H1 (cell line): ENCODE measurements around the gene CITED1. TPM values are rescaled to one million over a fixed set of nuclear protein-coding genes. Genes with fewer than 3 reads are reported as not detected.

Experiments
- CTCF ChIA-PET: fragments of 300-600 bp; sonication (Branson Sonifier 250); formaldehyde crosslinking; loops from one replicate; lab custom pipeline; 2021; ENCODE audit not compliant: partially characterized antibody; lab: Charles Lee
- POLR2A ChIA-PET: fragments of 300-600 bp; sonication (Branson Sonifier 250); formaldehyde crosslinking; loops from one replicate; lab custom pipeline; 2021; ENCODE audit warnings: inconsistent platforms; ENCODE audit not compliant: partially characterized antibody; lab: Charles Lee
- DNase-seq, 2 experiments: peaks; one replicate each; pipeline versions ENCODE4 v3.0.0 to v3.0.0-alpha.2; 2010 to 2022; ENCODE audit warnings: low spot score in 2 of 2, low read depth in 1 of 2, mixed read lengths in 1 of 2
- FAIRE-seq: peaks from 2 replicates; lab custom pipeline; 2011; peaks lifted over from hg19 to GRCh38; lab: Jason Lieb, UNC
- H2AFZ ChIP-seq: 2 replicates; pipeline ENCODE4 v1.8.1; 2012; ENCODE audit warnings: low read length, inconsistent platforms
- H2AK5ac ChIP-seq: 2 replicates; pipeline ENCODE4 v1.6.1; 2013; ENCODE audit warnings: low read depth, low read length
- H2BK120ac ChIP-seq: replicated peaks from 2 replicates; pipeline ENCODE3; 2013; ENCODE audit warnings: low read depth, low read length, inconsistent platforms
- H2BK12ac ChIP-seq: 2 replicates; pipeline ENCODE4 v1.6.1; 2013; ENCODE audit warnings: low read depth, low read length
- H2BK15ac ChIP-seq: 2 replicates; pipeline ENCODE4 v1.6.1; 2013; ENCODE audit warnings: low read length
- H2BK20ac ChIP-seq: 2 replicates; pipeline ENCODE4 v1.6.1; 2013; ENCODE audit warnings: low read length
- H2BK5ac ChIP-seq: 2 replicates; pipeline ENCODE4 v1.6.1; 2013; ENCODE audit warnings: low read depth, low read length
- H3K14ac ChIP-seq: 2 replicates; pipeline ENCODE4 v1.6.1; 2013; ENCODE audit warnings: inconsistent platforms; ENCODE audit not compliant: insufficient read length
- H3K18ac ChIP-seq: 2 replicates; pipeline ENCODE4 v1.6.1; 2013; ENCODE audit warnings: low read length; ENCODE audit errors: extremely low read depth
- H3K23ac ChIP-seq: 2 replicates; pipeline ENCODE4 v1.6.1; 2013; ENCODE audit warnings: inconsistent platforms; ENCODE audit not compliant: insufficient read length
- H3K23me2 ChIP-seq: 2 replicates; pipeline ENCODE4 v1.6.1; 2013; ENCODE audit warnings: low read depth, low read length
- H3K27ac ChIP-seq: 2 replicates; pipeline ENCODE4 v1.6.1; 2011; ENCODE audit warnings: low read depth, low read length, inconsistent platforms
- H3K27me3 ChIP-seq, 4 experiments: replicated peaks in 1 of 4; 1 replicate in 1 of 4; 2 replicates in 3 of 4; pipeline versions ENCODE4 v1.6.1 to v1.8.1; 2011 to 2013; ENCODE audit warnings: low read length in 3 of 4, mild to moderate bottlenecking in 3 of 4, inconsistent platforms in 2 of 4, mixed read lengths in 2 of 4, moderate library complexity in 1 of 4; ENCODE audit not compliant: control insufficient read depth in 3 of 4, insufficient read depth in 3 of 4; ENCODE audit errors: extremely low read depth in 1 of 4
- H3K36me3 ChIP-seq, 4 experiments: 2 replicates each; pipeline versions ENCODE4 v1.6.1 to v1.8.1; 2011 to 2013; ENCODE audit warnings: mild to moderate bottlenecking in 4 of 4, low read length in 3 of 4, moderate library complexity in 2 of 4, control low read depth in 1 of 4, inconsistent platforms in 1 of 4; ENCODE audit not compliant: insufficient read depth in 4 of 4, control insufficient read depth in 2 of 4
- H3K4ac ChIP-seq: replicated peaks from 2 replicates; pipeline ENCODE3; 2013; ENCODE audit warnings: low read length, low read depth, mixed read lengths, inconsistent platforms; ENCODE audit not compliant: insufficient read length
- H3K4me1 ChIP-seq, 4 experiments: replicated peaks in 1 of 4; 1 replicate in 1 of 4; 2 replicates in 3 of 4; pipeline versions ENCODE4 v1.6.1 to v1.8.1; 2011 to 2013; ENCODE audit warnings: low read length in 3 of 4, inconsistent platforms in 2 of 4, mixed read lengths in 1 of 4; ENCODE audit not compliant: insufficient read depth in 4 of 4, control insufficient read depth in 3 of 4
- H3K4me2 ChIP-seq, 2 experiments: 2 replicates each; pipeline versions ENCODE4 v1.6.1 to v1.8.1; 2011 to 2013; ENCODE audit warnings: low read depth in 2 of 2, low read length in 2 of 2, control low read depth in 1 of 2, inconsistent platforms in 1 of 2, mild to moderate bottlenecking in 1 of 2; ENCODE audit not compliant: insufficient read depth in 1 of 2
- H3K4me3 ChIP-seq, 4 experiments: fragments of 200-600, 300-600 bp in 1 of 4; sonication (generic), shearing (Covaris generic), sonication (Bioruptor Twin) in 1 of 4; 2 replicates each; pipeline versions ENCODE4 v1.5.1 to v1.8.1; 2011 to 2016; ENCODE audit warnings: low read length in 4 of 4, low read depth in 3 of 4, control low read depth in 2 of 4, inconsistent platforms in 2 of 4, mild to moderate bottlenecking in 2 of 4, mixed read lengths in 1 of 4, moderate library complexity in 1 of 4; ENCODE audit not compliant: insufficient read depth in 2 of 4; ENCODE audit errors: extremely low read depth in 1 of 4
- H3K56ac ChIP-seq: replicated peaks from 2 replicates; pipeline ENCODE3; 2013; ENCODE audit warnings: low read depth, mild to moderate bottlenecking, mixed read lengths, low read length, inconsistent platforms; ENCODE audit not compliant: insufficient read length
- H3K79me1 ChIP-seq: 2 replicates; pipeline ENCODE4 v1.6.1; 2013; ENCODE audit warnings: low read depth, low read length, control low read depth
- H3K79me2 ChIP-seq, 2 experiments: 2 replicates each; pipeline versions ENCODE4 v1.6.1 to v1.8.1; 2012 to 2013; ENCODE audit warnings: low read length in 2 of 2, mild to moderate bottlenecking in 2 of 2, inconsistent platforms in 1 of 2; ENCODE audit not compliant: insufficient read depth in 2 of 2, control insufficient read depth in 1 of 2
- H3K9ac ChIP-seq, 4 experiments: replicated peaks in 1 of 4; 1 replicate in 1 of 4; 2 replicates in 3 of 4; pipeline versions ENCODE4 v1.6.1 to v1.8.1; 2011 to 2013; ENCODE audit warnings: low read depth in 3 of 4, low read length in 3 of 4, control low read depth in 2 of 4, mild to moderate bottlenecking in 2 of 4, moderate library complexity in 2 of 4, inconsistent platforms in 1 of 4; ENCODE audit errors: extremely low read depth in 1 of 4
- H3K9me3 ChIP-seq, 2 experiments: 2 replicates each; pipeline versions ENCODE4 v1.6.1 to v1.8.1; 2012 to 2013; ENCODE audit warnings: mild to moderate bottlenecking in 2 of 2, moderate library complexity in 2 of 2, control low read depth in 1 of 2, inconsistent platforms in 1 of 2, low read depth in 1 of 2, low read length in 1 of 2, mixed read lengths in 1 of 2; ENCODE audit not compliant: insufficient read depth in 2 of 2
- H4K20me1 ChIP-seq, 2 experiments: replicated peaks in 1 of 2; 2 replicates each; pipeline versions ENCODE3 to v1.8.1; 2011 to 2013; ENCODE audit warnings: inconsistent platforms in 2 of 2, low read length in 2 of 2, mild to moderate bottlenecking in 1 of 2; ENCODE audit not compliant: insufficient read depth in 2 of 2, control insufficient read depth in 1 of 2
- H4K5ac ChIP-seq: 2 replicates; pipeline ENCODE4 v1.6.1; 2013; ENCODE audit warnings: low read length, low read depth, mixed read lengths, inconsistent platforms; ENCODE audit not compliant: insufficient read length
- H4K8ac ChIP-seq: 2 replicates; pipeline ENCODE4 v1.8.0; 2013; ENCODE audit warnings: mild to moderate bottlenecking, moderate library complexity, low read length, inconsistent platforms; ENCODE audit not compliant: insufficient read depth; ENCODE audit errors: extremely low read depth
- H4K91ac ChIP-seq: replicated peaks from 2 replicates; pipeline ENCODE3; 2013; ENCODE audit warnings: low read length, mixed read lengths, inconsistent platforms; ENCODE audit not compliant: insufficient read length
- KDM5A ChIP-seq: fragments of 200-600 bp; IDR thresholded peaks from 2 replicates; pipeline ENCODE4 v1.7.1; 2012; ENCODE audit warnings: mild to moderate bottlenecking, low read length, inconsistent platforms, mixed read lengths
- POU5F1 ChIP-seq: IDR thresholded peaks from 2 replicates; pipeline ENCODE4 v1.6.1; 2011; ENCODE audit warnings: low read depth, mild to moderate bottlenecking, low read length, moderate library complexity
- WGBS, 2 experiments: shearing (Covaris generic) in 1 of 2; methylation state at CpG; one replicate each; pipeline versions ENCODE4 v1.1.6 to v1.1.7; 2013 to 2015; ENCODE audit warnings: low lambda C conversion rate in 2 of 2, mixed read lengths in 2 of 2, inconsistent platforms in 1 of 2, low coverage in 1 of 2, missing lambda C conversion rate in 1 of 2; ENCODE audit not compliant: insufficient replicate concordance in 2 of 2, insufficient coverage in 1 of 2, insufficient read length in 1 of 2; ENCODE audit errors: extremely low coverage in 1 of 2, missing lambda C conversion rate in 1 of 2; 5-methylcytosine and 5-hydroxymethylcytosine counted together
- polyA plus RNA-seq, 7 experiments: library from polyadenylated mRNA; depleted of rRNA in 3 of 7; stranded (reverse) in 5 of 7; unstranded in 2 of 7; fragments of >200 nt in 5 of 7; fragments of 200-250 nt in 2 of 7; gene quantifications; 1 replicate in 5 of 7; 2 replicates in 1 of 7; 4 replicates in 1 of 7; pipeline versions ENCODE4 v1.2.1 to v1.2.3, GENCODE V29; 2011 to 2013; ENCODE audit warnings: missing spikeins in 2 of 7, mixed read lengths in 2 of 7
- total RNA-seq: library from RNA; stranded (reverse); fragmentation: NEBNext Ultra II Directional; extraction: Animal tissue kit (Norgen Biotek cat#: 25700); gene quantifications from 2 replicates; pipeline ENCODE4 v1.2.1, GENCODE V29; 2021

CITED1 gene
- total and polyA plus RNA-seq, 2 of the 8 experiments (the other 6 are each of a cell fraction or from before 2014, with no cell fraction given) = 1.2 to 2.4 TPM

GRCh38 chrX:72299891-72300630 lies 5.7 kb downstream of the CITED1 start:
- Histone ChIP-seq H2BK5ac (no peak overlapping the region), H3K79me1 (no peaks in the 10 kb centered on the region), H4K8ac (no peak overlapping the region), H4K20me1 (peaks cover 0 to 2% of the 10 kb centered on the region in 2 experiments), H2AK5ac (no peak overlapping the region), H3K9ac (no peak overlapping the region), H3K14ac (no peak overlapping the region), H2AFZ (no peak overlapping the region), H2BK12ac (no peak overlapping the region), H3K4ac (no peak overlapping the region), H3K36me3 (no peaks in the 10 kb centered on the region), H2BK15ac (no peak overlapping the region), H3K27ac (no peak overlapping the region), H3K4me3 (no peak overlapping the region), H2BK120ac (no peak overlapping the region), H2BK20ac (no peak overlapping the region), H3K4me1 (no peaks in the 10 kb centered on the region), H4K91ac (no peak overlapping the region), H3K18ac (no peak overlapping the region), H3K4me2 (no peak overlapping the region), H3K27me3 (peaks cover 21 to 29% (median 28%) of the 10 kb centered on the region in 4 experiments), H3K9me3 (no peaks in the 10 kb centered on the region), H3K79me2 (no peaks in the 10 kb centered on the region), H4K5ac (no peak overlapping the region), H3K23me2 (peaks cover 1% of the 10 kb centered on the region; the same call in 1 of the 2 replicates), H3K56ac (no peak overlapping the region), H3K23ac (no peak overlapping the region)
- 84% methylated on average over 3 of the region's 4 CpGs; no CpG with 5 or more reads in 1 of the 2 experiments for WGBS, 2 experiments
- CTCF ChIA-PET = interaction anchor here (0.5 to 4.4 kb wide), 5 partner anchors 8 to 239 kb away, joined by 3 to 46 read pairs (median 3); partner anchors contain the start of gene RPS4X
- FAIRE-seq (no peak), DNase-seq (no peak)
- TF ChIP-seq POU5F1 (no peak), KDM5A (no peak)
- POLR2A ChIA-PET = interaction anchor here (1.4 kb wide), 1 partner anchor 9 kb away, joined by 3 read pairs; no protein-coding TSS in a partner anchor
